ENCODE measurements around the gene OTOGL. TPM values are rescaled to one million over a fixed set of nuclear protein-coding genes. Genes with fewer than 3 reads are reported as not detected.

Gene OTOGL
- total RNA-seq, 2 donors from 2014 or later, result 0.59 to 0.74 TPM

- Histone ChIP-seq H3K36me3 (no peaks in the 10 kb centered on the region), H3K27ac (no peak overlapping the region), H3K9me3 (no peaks in the 10 kb centered on the region), H3K27me3 (replicated peaks; ENCODE audit: insufficient read depth) (no peaks in the 10 kb centered on the region), H3K4me1 (replicated peaks) (no peaks in the 10 kb centered on the region), H3K4me3 (no peak overlapping the region)
- TF ChIP-seq POLR2A (IDR thresholded peaks at IDR 0.05), result no peak
- no peak for TF ChIP-seq POLR2AphosphoS5 (IDR thresholded peaks at IDR 0.05)
- no peak for TF ChIP-seq CTCF (IDR thresholded peaks at IDR 0.05)
- WGBS, result 94% methylated on average over 1 of the region's 1 CpG
- intact Hi-C loops (cut with DNase I), result loop anchor here (10.0 kb wide), 2 partner anchors 78 to 858 kb away; no protein-coding TSS in a partner anchor
- DNase-seq (ENCODE audit: low spot score), result no peak
Measured at GRCh38 chr12:80273144-80273543, 173.8 kb downstream of the OTOGL start.

GRCh38 chr12:80277732-80278131 lies 178.4 kb downstream of the OTOGL start:
- WGBS, result 82% methylated on average over 4 of the region's 4 CpGs
- intact Hi-C loops (cut with DNase I), result loop anchor here (10.0 kb wide), 2 partner anchors 83 to 863 kb away; no protein-coding TSS in a partner anchor

GRCh38 chr12:80282226-80282625 lies 182.9 kb downstream of the OTOGL start:
- no peak for TF ChIP-seq CTCF (IDR thresholded peaks at IDR 0.05)
- TF ChIP-seq POLR2AphosphoS5 (IDR thresholded peaks at IDR 0.05), result no peak
- TF ChIP-seq POLR2A (IDR thresholded peaks at IDR 0.05), result no peak
- no peak overlapping the region for H3K4me3 ChIP-seq
- DNase-seq (ENCODE audit: low spot score), result no peak
- no peak overlapping the region for H3K27ac ChIP-seq
- 41% methylated on average over 4 of the region's 4 CpGs for WGBS
- H3K4me1 ChIP-seq (replicated peaks), result no peaks in the 10 kb centered on the region
- intact Hi-C loops (cut with DNase I), result no loop called here
- H3K9me3 ChIP-seq, result no peaks in the 10 kb centered on the region
- H3K36me3 ChIP-seq, result no peaks in the 10 kb centered on the region
- no peaks in the 10 kb centered on the region for H3K27me3 ChIP-seq (replicated peaks; ENCODE audit: insufficient read depth)

More at GRCh38 chr12:80277732-80278131, 178.4 kb downstream of the OTOGL start:
- Histone ChIP-seq H3K4me3 (no peak overlapping the region), H3K27ac (no peak overlapping the region), H3K9me3 (no peaks in the 10 kb centered on the region), H3K36me3 (no peaks in the 10 kb centered on the region), H3K27me3 (replicated peaks; ENCODE audit: insufficient read depth) (no peaks in the 10 kb centered on the region), H3K4me1 (replicated peaks) (no peaks in the 10 kb centered on the region)
- no peak for TF ChIP-seq POLR2AphosphoS5 (IDR thresholded peaks at IDR 0.05)
- no peak for TF ChIP-seq CTCF (IDR thresholded peaks at IDR 0.05)
- TF ChIP-seq POLR2A (IDR thresholded peaks at IDR 0.05), result no peak
- DNase-seq (ENCODE audit: low spot score), result no peak

- intact Hi-C loops (cut with DNase I), result no loop called here
Measured at GRCh38 chr12:80282761-80283160, 183.4 kb downstream of the OTOGL start.

More at GRCh38 chr12:80282761-80283160, 183.4 kb downstream of the OTOGL start:
- no peak for DNase-seq (ENCODE audit: low spot score)
- Histone ChIP-seq H3K36me3 (no peaks in the 10 kb centered on the region), H3K4me3 (no peak overlapping the region), H3K27ac (no peak overlapping the region), H3K27me3 (replicated peaks; ENCODE audit: insufficient read depth) (no peaks in the 10 kb centered on the region), H3K9me3 (no peaks in the 10 kb centered on the region), H3K4me1 (replicated peaks) (no peaks in the 10 kb centered on the region)
- TF ChIP-seq POLR2AphosphoS5 (IDR thresholded peaks at IDR 0.05), result no peak
- no peak for TF ChIP-seq POLR2A (IDR thresholded peaks at IDR 0.05)
- no peak for TF ChIP-seq CTCF (IDR thresholded peaks at IDR 0.05)
